Measurements from ENCODE around the gene UBL3. TPM values are rescaled to one million over a fixed set of nuclear protein-coding genes. Genes with fewer than 3 reads are reported as not detected.

The UBL3 gene
- total RNA-seq, 2 donors from 2014 or later, result 20.4 to 26.4 TPM

DNA sequence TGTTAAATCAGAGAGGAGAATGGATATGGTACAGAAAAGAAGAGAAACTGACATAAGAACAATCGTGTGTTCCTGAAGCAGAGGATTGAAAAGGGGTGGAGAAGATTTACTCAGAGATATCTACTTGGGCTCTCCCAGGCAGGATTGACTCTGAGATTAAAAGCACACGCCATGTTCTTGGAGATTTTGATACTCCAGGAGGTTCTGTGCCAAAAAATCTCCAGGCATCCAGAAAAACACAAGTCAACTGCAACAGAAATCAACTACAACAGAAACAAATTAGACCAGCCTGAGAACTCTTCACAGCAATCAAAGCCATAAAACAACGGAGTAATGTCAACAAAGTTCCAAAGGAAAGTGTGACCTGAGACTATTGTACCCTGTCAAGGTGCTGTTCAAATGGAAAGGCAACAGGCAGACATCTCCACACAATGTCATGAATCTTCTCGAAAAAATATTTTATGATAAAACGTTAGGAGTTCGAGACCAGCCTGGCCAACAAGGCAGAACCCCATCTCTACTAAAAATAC, 104.2 kb downstream of the UBL3 start:
- Histone ChIP-seq H3K27ac (no peak overlapping the region), H3K27me3 (no peaks in the 10 kb centered on the region), H3K36me3 (no peaks in the 10 kb centered on the region), H3K9me3 (no peaks in the 10 kb centered on the region), H3K4me3 (no peak overlapping the region), H3K4me1 (no peaks in the 10 kb centered on the region)
- no peak for TF ChIP-seq CTCF (IDR thresholded peaks at IDR 0.05)
- DNase-seq (ENCODE audit: low spot score), result no peak

DNA sequence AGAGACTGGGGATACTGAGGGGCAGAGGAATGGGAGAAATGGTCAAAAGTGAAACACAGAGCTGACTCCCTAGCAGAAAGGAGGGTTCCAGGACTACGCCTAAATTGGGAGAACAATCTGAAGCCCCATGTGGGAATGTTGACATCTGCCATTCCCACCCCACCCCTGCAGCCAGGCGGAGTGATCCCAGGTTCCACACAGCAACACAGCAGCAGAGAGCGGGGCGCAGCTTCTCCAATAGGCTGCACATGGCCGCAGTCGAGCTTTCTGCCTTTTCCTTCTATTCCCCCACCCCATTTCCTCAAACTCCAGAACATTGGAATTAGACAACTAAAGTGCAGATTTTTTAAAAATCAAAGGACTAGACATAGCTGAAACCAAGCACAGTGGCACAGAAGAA, 104.7 kb downstream of the UBL3 start:
- H3K27me3 ChIP-seq, result no peaks in the 10 kb centered on the region
- H3K9me3 ChIP-seq, result no peaks in the 10 kb centered on the region
- H3K27ac ChIP-seq, result no peak overlapping the region
- no peaks in the 10 kb centered on the region for H3K36me3 ChIP-seq
- no peak for TF ChIP-seq CTCF (IDR thresholded peaks at IDR 0.05)
- DNase-seq (ENCODE audit: low spot score), result no peak
- no peaks in the 10 kb centered on the region for H3K4me1 ChIP-seq
- H3K4me3 ChIP-seq, result no peak overlapping the region

DNA sequence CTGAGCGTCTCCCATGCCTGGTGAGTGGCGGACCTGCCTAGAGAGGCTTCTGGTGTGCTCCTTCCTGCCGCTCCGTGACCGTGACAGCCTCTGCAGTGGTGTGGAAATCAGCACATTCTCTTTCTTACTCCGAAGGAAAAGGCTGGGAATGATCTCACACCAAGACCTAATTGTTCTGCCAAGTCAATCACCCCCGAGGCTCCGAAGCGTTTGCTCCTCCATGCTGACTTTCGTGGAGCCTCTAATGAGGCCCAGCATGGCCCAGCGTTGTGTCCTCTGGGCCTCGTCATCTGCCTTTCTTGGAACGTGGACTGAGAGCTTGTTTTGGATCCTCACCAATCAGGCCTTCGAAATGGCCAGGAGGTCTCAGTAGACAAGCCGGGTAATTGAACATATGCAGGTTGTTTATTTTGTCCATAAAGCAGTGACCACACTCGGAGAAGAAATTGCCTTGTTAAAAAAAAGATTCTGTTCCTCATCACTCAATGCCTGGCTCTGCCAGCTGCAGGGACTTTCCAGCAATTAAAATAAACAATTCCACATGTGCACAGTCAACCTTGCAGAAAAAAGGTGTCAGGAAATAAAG, 107.1 kb downstream of the UBL3 start:
- no peak overlapping the region for H3K27ac ChIP-seq

DNA sequence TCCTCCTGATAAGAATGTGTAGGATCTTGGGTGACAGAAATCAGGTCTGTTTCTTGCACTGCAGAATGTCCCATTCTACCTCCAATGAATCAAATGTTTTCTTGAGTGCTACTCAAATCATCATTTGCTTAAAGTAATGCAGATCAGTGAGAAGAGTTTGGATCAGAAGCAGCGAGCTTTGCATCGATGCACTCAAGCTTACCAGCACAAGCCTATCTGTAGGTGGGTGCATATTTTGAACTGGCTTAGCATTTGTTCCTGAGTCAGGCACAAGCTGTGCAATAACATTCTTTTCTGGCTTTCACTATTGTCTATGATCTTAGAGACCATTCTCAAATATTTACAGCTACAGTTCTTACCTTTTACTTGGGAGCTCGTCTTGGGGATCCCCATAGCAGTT, 109.5 kb downstream of the UBL3 start:
- Histone ChIP-seq H3K4me1 (no peaks in the 10 kb centered on the region), H3K27me3 (no peaks in the 10 kb centered on the region), H3K9me3 (no peaks in the 10 kb centered on the region), H3K36me3 (no peaks in the 10 kb centered on the region), H3K27ac (no peak overlapping the region), H3K4me3 (no peak overlapping the region)
- no peak for DNase-seq (ENCODE audit: low spot score)
- TF ChIP-seq CTCF (IDR thresholded peaks at IDR 0.05), result no peak

More for the DNA sequence above, 107.1 kb downstream of the UBL3 start:
- H3K27me3 ChIP-seq, result no peaks in the 10 kb centered on the region
- H3K4me3 ChIP-seq, result no peak overlapping the region
- H3K4me1 ChIP-seq, result no peaks in the 10 kb centered on the region
- TF ChIP-seq CTCF (IDR thresholded peaks at IDR 0.05), result no peak
- peak; percentile 61 for DNase-seq (ENCODE audit: low spot score)
- no peaks in the 10 kb centered on the region for H3K36me3 ChIP-seq
- no peaks in the 10 kb centered on the region for H3K9me3 ChIP-seq

DNA sequence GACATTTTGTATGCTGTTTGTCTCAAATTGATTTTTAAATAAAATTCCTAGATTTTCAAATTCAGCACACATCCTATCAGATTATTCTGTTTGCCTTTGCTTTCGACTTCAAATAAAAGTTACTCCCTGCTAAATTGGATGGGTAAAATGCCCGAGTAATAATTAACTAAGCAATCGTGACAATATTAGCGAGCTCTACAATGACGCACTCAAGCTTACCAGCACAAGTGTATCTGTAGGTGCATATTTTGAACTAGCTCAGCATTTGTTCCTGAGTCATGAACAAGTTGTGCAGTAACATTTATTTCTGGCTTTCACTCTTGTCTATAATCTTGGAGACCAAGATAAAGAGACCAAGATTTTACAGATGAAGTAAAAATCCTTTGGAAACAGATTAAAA, 113.4 kb downstream of the UBL3 start:
- no peaks in the 10 kb centered on the region for H3K4me1 ChIP-seq
- H3K27ac ChIP-seq, result no peak overlapping the region
- H3K27me3 ChIP-seq, result no peaks in the 10 kb centered on the region
- TF ChIP-seq CTCF (IDR thresholded peaks at IDR 0.05), result no peak
- no peak for DNase-seq (ENCODE audit: low spot score)
- no peaks in the 10 kb centered on the region for H3K9me3 ChIP-seq
- H3K36me3 ChIP-seq, result no peaks in the 10 kb centered on the region
- H3K4me3 ChIP-seq, result no peak overlapping the region

DNA sequence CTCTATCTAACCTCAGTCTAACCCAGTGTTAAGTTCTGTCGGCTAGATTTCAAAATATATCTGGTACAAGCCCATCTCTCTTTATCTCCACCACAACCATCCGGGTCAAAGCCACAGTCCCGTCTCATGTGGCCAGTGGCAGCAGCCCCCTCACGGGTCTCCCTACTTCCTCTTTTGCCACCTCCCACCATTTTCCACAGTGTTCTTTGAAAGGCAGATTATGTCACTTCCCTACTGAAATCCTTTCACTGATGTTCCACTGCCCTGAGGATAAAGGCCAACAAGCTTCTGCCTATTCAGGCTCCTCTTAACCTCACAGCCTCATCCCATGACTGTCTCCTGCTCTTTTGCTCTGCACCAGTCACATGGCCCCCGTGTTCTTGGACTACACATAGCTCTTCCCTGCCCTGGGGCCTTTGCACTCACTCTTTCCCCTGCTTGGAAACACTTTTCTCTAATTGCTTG, 117.2 kb downstream of the UBL3 start:
- no peak overlapping the region for H3K27ac ChIP-seq
- no peak for DNase-seq (ENCODE audit: low spot score)
- H3K9me3 ChIP-seq, result no peaks in the 10 kb centered on the region
- H3K27me3 ChIP-seq, result no peaks in the 10 kb centered on the region
- no peak for TF ChIP-seq CTCF (IDR thresholded peaks at IDR 0.05)
- no peaks in the 10 kb centered on the region for H3K36me3 ChIP-seq
- no peak overlapping the region for H3K4me3 ChIP-seq
- H3K4me1 ChIP-seq, result no peaks in the 10 kb centered on the region

All from right atrium auricular region (tissue), 2 donors.